Right ventricle myocardium inferior (tissue), 1 donor: ENCODE data around the gene GNG13. TPM values are rescaled to one million over a fixed set of nuclear protein-coding genes. Genes with fewer than 3 reads are reported as not detected.
"Not testable (repeated sequence)": the region's sequence is repeated elsewhere in the genome, so short reads cannot be mapped to it uniquely, and the experiment has no call there.

ENCODE experiments used
- ATAC-seq: fragments of 200-7000 bp; cut with Tn5 transposase; one replicate; pipeline ENCODE4 v1.9.1; 2020; ENCODE audit warnings: mild to moderate bottlenecking, moderate library complexity
- DNase-seq: peaks from one replicate; pipeline ENCODE4 v3.0.0; 2021; ENCODE audit errors: missing footprints
- intact Hi-C: fragments of 100-400 bp; cut with DNase I; formaldehyde crosslinking; loops from one replicate; pipeline ENCODE4 v1.11.0; 2022
- total RNA-seq: library from RNA; stranded (reverse); fragmentation: NEBNext Ultra II Directional; extraction: Animal tissue kit (Norgen Biotek cat#: 25700); gene quantifications from one replicate; pipeline ENCODE4 v1.2.1, GENCODE V29; 2021
- donor health status: DM: no; HTN: yes; CAD: no; lungs with severe emphysema.

GNG13 gene
- total RNA-seq, 1 donor from 2014 or later, result not detected

GRCh38 chr16:784431-784830, 16.1 kb downstream of the GNG13 start:
- intact Hi-C loops, result loop anchor here (2.0 kb wide), 1 partner anchor 74 kb away; no protein-coding TSS in a partner anchor
- ATAC-seq, result no peak

GRCh38 chr16:783404-784161, 17.0 kb downstream of the GNG13 start:
- ATAC-seq, result no peak
- no peak for DNase-seq
- intact Hi-C loops, result loop anchor here (2.0 kb wide), 1 partner anchor 73 kb away; no protein-coding TSS in a partner anchor

More at GRCh38 chr16:784431-784830, 16.1 kb downstream of the GNG13 start:
- DNase-seq, result no peak

GRCh38 chr16:782766-783403, 17.6 kb downstream of the GNG13 start:
- DNase-seq, result no peak
- no peak for ATAC-seq
- intact Hi-C loops, result no loop called here

- intact Hi-C loops, result no loop called here
- no peak for DNase-seq
- ATAC-seq, result no peak
These were observed 18.3 kb downstream of the GNG13 start for GRCh38 chr16:782258-782657.

- DNase-seq, result no peak
- ATAC-seq, result no peak
- intact Hi-C loops, result no loop called here
These were observed 19.1 kb downstream of the GNG13 start for GRCh38 chr16:781346-782010.

- intact Hi-C loops, result no loop called here
- DNase-seq, result no peak
- ATAC-seq, result no peak
These were observed 20.2 kb downstream of the GNG13 start for GRCh38 chr16:780296-780695.

- no peak for DNase-seq
- ATAC-seq, result no peak
- intact Hi-C loops, result no loop called here
These were observed 21.0 kb downstream of the GNG13 start for GRCh38 chr16:779561-779960.

GRCh38 chr16:778909-779527, 21.5 kb downstream of the GNG13 start:
- no peak for DNase-seq
- no peak for ATAC-seq
- intact Hi-C loops, result no loop called here

GRCh38 chr16:778447-778846, 22.1 kb downstream of the GNG13 start:
- no peak for DNase-seq
- ATAC-seq, result no peak
- intact Hi-C loops, result no loop called here

- intact Hi-C loops, result no loop called here
- no peak for ATAC-seq
- no peak for DNase-seq
These were observed 22.7 kb downstream of the GNG13 start for GRCh38 chr16:777826-778225.

GRCh38 chr16:776824-777223, 23.7 kb downstream of the GNG13 start:
- ATAC-seq (no peak), DNase-seq (no peak)
- intact Hi-C loops, result no loop called here

- ATAC-seq, intact Hi-C loops, DNase-seq: not testable (repeated sequence)
These were observed 24.2 kb downstream of the GNG13 start for GRCh38 chr16:776298-776697.

GRCh38 chr16:775236-775796, 25.2 kb downstream of the GNG13 start:
- peak; percentile 3 for ATAC-seq
- DNase-seq, result no peak
- intact Hi-C loops, result no loop called here

- intact Hi-C loops, result no loop called here
- ATAC-seq (no peak), DNase-seq (no peak)
These were observed 26.2 kb downstream of the GNG13 start for GRCh38 chr16:774086-775001.

- ATAC-seq (no peak), DNase-seq (no peak)
- intact Hi-C loops, result no loop called here
These were observed 27.6 kb downstream of the GNG13 start for GRCh38 chr16:772959-773358.

GRCh38 chr16:770411-770810, 30.1 kb downstream of the GNG13 start:
- intact Hi-C loops, result no loop called here
- DNase-seq, result no peak
- no peak for ATAC-seq

- no peak for ATAC-seq
- intact Hi-C loops, result no loop called here
- no peak for DNase-seq
These were observed 30.6 kb downstream of the GNG13 start for GRCh38 chr16:769934-770333.

- DNase-seq (peak; percentile 1), ATAC-seq (no peak)
- intact Hi-C loops, result no loop called here
These were observed 31.2 kb downstream of the GNG13 start for GRCh38 chr16:769184-769784.
